Fibroblast of the aortic adventitia (primary cell): ENCODE measurements around the gene TUG1. TPM values are rescaled to one million over a fixed set of nuclear protein-coding genes. Genes with fewer than 3 reads are reported as not detected.
A peak's percentile ranks its signal among the peaks of the same experiment; 100 is the strongest.

Experiments
- DNase-seq: peaks from one replicate; pipeline ENCODE4 v3.0.0-alpha.2; 2010; ENCODE audit warnings: low read depth
- H3K4me3 ChIP-seq: 2 replicates; pipeline ENCODE4 v1.5.1; 2011; ENCODE audit warnings: low read depth, mild to moderate bottlenecking, control low read depth, low read length, moderate library complexity
- total RNA-seq: library from RNA; depleted of rRNA; stranded (reverse); fragments of >200 nt; gene quantifications from 2 replicates; pipeline ENCODE4 v1.2.3, GENCODE V29; 2012; ENCODE audit warnings: low replicate concordance
- TF ChIP-seq, protein P1 (sequence below): IDR thresholded peaks from 2 replicates; pipeline ENCODE4 v1.5.1; 2011; ENCODE audit warnings: mild to moderate bottlenecking, low read length, control low read depth, inconsistent platforms; ENCODE audit not compliant: insufficient read depth

TUG1 gene
- total RNA-seq = 67.3 and 88.2 TPM in 2 replicates

DNA sequence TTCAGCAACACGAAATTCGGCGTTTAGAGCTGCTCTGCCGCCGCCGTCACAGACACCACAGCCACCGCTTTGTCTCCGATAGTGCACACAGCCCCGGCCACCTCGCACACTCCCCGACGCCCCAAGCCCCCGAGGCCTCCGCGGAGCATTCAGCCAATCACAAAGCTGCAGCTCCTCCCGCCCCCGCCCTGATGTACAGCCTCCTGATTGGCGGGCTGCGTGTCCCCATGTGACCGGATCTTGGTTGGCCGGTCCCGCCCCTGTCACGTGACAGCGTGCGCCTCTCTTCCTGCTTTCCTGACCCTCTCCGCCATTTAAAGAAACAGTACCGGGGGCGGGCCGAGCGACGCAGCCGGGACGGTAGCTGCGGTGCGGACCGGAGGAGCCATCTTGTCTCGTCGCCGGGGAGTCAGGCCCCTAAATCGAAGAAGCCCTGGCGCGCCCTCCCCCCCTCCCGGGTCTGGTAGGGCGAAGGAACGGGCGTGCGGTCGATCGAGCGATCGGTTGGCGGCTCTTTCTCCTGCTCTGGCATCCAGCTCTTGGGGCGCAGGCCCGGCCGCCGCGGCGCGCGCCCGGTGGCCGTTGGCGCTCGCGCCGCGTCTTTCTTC lies at the start of gene TUG1:
TUG1 (plus strand) TSS at position 342 of the 608 bp plus-strand sequence.
- peak; percentile 97 for DNase-seq
- peak within 1 kb of the TSS; percentile 76 for H3K4me3 ChIP-seq
- TF ChIP-seq, protein P1, sequence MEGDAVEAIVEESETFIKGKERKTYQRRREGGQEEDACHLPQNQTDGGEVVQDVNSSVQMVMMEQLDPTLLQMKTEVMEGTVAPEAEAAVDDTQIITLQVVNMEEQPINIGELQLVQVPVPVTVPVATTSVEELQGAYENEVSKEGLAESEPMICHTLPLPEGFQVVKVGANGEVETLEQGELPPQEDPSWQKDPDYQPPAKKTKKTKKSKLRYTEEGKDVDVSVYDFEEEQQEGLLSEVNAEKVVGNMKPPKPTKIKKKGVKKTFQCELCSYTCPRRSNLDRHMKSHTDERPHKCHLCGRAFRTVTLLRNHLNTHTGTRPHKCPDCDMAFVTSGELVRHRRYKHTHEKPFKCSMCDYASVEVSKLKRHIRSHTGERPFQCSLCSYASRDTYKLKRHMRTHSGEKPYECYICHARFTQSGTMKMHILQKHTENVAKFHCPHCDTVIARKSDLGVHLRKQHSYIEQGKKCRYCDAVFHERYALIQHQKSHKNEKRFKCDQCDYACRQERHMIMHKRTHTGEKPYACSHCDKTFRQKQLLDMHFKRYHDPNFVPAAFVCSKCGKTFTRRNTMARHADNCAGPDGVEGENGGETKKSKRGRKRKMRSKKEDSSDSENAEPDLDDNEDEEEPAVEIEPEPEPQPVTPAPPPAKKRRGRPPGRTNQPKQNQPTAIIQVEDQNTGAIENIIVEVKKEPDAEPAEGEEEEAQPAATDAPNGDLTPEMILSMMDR = no peak

- no peak overlapping the region for H3K4me3 ChIP-seq
- TF ChIP-seq, protein P1 = no peak
- no peak for DNase-seq
Measured at GRCh38 chr22:30919973-30920372, 49.1 kb upstream of the TUG1 start.

GRCh38 chr22:30920407-30920806 lies 48.7 kb upstream of the TUG1 start:
- H3K4me3 ChIP-seq = no peak overlapping the region
- TF ChIP-seq, protein P1 = peak; percentile 91

GRCh38 chr22:30921108-30921507 lies 48.0 kb upstream of the TUG1 start:
- peak; percentile 3 for DNase-seq
- H3K4me3 ChIP-seq = no peak overlapping the region
- TF ChIP-seq, protein P1 = no peak

More at GRCh38 chr22:30920407-30920806, 48.7 kb upstream of the TUG1 start:
- peak; percentile 66 for DNase-seq

- peak; percentile 35 for DNase-seq
- TF ChIP-seq, protein P1 = no peak
- peak overlapping the region; percentile 40 for H3K4me3 ChIP-seq
Measured at GRCh38 chr22:30922151-30922611, 46.9 kb upstream of the TUG1 start.

- TF ChIP-seq, protein P1 = no peak
- H3K4me3 ChIP-seq = no peak overlapping the region
- DNase-seq = no peak
Measured at GRCh38 chr22:30923168-30923900, 45.7 kb upstream of the TUG1 start.
